NCI-H2107 treated with DMSO at 0.1 percent for 48 hours (cell line): ENCODE measurements around the gene PPFIA2.

Experiments used
- DNase-seq: peaks from one replicate; lab custom pipeline; 2025; ENCODE audit not compliant: unreplicated experiment; lab: John Stamatoyannopoulos, UW

PPFIA2 gene

DNA sequence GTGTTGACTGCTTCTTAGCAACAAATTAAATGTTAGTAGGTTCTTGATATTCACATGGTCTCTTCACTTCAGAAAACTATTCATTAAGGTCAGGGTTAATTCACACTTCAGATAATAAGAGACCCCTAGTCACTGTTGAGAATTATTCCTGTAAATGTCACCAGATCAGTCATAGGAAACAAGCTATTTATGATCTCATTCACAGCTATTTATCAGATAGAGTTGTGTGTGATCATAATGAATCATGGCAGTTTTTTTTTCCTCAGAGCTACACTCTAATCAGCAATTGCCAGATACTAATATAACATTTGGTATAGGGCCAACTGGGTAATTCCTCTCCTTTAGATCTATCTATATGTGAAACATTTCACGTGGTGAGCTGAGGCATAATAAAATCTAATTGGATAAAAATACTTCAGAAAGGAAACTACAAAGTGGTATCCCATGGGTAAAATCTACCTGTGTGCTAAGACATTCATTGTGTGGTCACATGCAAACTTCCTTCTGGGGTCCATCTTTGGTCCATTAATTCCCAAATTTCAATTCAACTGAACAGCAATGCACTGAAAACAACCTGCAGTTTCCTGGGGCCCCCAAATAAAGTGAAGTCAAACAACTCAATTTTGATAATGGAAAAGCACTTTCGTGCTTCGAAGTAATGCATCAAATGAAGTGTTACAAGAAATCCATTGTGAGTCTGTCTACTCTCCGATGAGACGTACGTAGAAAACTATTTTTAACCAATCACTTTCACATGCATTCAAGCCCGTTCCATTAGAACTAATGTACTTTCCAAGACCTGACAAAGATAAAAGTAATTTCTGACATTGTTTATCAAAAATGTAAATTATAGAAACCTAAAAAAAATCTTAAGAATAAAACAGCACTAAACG, 484.3 kb downstream of the PPFIA2 start:
- no peak for DNase-seq

DNA sequence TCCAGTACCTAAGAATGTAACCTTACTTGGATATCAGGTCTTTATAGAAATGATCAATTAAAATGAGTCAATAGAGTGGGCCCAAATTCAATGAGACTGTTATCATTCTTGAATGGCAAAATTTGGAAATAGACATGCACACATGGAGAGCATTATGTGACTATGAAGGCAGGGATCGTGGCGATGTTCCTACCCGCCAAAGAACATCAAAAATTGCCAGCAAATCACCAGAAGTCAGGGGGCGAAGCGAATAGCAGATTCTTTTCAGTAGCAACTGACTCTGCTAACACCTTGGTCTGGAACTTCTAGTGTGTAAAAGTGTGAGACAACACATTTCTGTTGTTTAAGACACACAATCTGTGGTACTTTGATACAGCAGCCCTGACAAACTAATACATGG, 488.8 kb downstream of the PPFIA2 start:
- DNase-seq: no peak

DNA sequence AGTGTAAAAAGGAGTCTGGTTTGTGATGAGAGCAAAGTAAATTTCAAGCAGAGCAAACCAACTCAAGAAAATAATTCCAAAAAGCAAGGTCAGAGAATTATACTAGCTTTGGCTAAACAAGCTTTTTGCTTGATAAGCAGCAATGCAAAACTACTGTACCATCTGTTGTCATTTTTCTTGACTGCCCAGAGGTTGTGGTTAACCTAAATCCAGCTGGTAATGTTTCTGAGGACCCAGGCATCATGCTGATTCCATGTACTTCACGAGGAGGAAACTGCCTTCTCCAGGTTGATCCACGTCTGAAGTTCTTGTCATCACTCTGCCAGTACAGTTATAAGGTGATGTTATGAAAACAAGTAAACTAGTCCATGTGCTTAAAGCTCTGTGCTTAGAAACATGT, 496.1 kb downstream of the PPFIA2 start:
- peak; percentile 21 for DNase-seq

DNA sequence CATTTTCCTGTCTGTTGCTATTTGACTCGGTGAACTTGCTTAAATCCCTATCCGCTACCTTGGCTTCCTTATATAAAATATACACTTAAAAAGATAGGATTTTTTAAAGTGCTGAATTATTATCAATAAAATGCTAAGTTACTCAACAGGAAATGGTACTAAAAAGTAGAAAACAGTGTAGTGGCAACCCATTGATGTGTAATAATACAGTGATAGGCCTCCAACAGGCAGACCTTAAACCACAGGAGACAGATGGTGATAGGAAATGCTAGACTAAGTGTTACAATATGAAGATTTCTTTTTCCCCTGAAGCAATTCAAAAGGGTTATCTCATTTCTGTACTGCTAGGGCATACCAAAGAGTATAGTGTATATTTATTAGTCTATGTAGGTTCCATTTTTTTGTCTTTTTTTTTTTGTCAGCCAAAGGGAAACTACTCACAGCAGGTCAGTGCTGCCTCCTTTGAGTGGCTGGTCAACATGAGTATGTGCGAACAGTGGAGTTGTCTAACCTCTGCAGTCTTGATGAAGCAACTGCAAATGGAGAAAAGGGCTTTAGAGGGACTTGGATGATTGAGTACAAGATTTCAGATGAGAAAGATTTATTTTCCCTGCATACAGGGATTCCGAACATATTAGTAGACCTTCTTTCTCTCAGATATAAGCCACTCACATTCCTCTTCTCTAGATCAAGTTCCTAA, 497.5 kb downstream of the PPFIA2 start:
- no peak for DNase-seq

DNA sequence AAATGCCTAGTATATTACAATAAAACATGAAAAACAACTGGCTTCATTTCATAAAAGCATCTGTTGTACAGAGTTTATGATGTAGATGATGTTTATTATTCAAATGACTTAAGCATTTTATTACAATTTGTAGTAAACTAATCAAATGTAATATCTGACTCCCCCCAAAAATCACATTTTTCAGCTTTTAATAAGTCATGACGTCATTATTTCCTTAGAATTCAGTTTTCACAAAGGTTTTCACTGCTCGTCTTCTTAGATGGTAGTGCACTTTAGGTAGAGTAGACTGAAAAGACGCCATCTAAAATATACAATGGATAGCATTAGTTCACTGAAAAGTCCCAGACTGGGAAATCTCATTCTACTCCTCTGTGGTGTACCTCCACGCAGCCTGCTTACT, 499.8 kb downstream of the PPFIA2 start:
- no peak for DNase-seq

DNA sequence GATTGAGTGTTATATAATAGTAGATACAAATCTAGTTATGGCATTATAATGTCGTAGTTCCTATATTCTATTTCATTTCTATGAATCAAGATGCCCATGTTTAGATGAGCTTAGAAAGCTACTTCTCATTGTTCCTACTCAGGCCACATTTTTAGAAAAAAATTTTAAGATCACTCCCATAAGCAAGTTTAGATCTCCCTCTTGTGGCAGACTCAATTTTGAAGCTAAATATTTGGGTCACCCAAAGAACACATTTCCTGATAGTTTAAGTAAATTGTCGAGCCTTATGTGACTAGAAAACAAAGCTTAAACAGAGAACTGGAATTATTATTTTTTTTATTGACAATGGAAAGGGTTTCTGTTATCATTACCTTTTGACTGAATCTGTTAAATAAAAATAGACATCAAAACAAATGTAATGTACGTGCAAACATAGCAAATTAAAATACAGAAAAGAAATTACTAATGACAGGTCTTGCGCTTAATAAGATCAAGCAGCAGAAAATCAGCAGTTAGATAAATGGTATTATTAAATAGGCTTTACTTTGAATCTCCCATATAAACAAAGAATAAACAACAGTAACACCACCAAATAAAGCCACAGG, 501.1 kb downstream of the PPFIA2 start:
- peak; percentile 89 for DNase-seq

DNA sequence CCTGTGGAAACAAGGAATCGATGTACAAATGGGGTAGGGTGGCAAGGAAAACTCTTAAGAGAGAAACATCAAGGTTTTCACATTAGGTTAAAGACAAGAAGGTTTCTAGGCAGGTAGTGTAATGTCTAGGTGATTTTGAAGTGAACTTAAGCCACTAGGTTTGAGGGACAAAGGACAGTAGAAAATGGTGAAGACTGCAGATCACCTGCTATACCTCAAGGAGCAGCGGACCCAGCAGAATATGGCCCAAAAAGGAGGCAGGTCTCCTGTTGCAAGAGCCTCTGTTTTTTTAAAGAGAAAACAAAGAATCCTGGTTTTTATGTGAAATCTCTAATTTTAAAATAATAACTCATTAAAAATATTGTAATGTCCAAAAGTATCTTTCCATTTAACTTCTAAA, 503.2 kb downstream of the PPFIA2 start:
- DNase-seq: no peak

DNA sequence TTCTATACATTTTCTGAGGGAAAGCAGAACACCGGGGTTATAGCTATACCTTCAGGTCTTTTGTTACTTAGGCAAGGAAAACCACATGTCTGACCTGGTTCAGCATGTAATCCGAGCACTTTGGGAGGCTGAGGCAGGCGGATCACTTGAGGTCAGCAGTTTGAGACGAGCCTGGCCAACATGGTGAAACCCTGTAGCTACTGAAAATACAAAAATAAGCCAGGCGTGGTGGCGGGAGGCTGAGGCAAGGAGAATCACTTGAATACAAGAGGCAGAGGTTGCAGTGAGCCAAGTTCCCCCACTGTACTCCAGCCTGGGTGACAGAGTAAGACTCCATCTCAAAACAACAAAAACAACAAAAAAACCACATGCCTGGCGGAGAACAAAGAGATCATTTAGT, 503.7 kb downstream of the PPFIA2 start:
- peak; percentile 73 for DNase-seq

DNA sequence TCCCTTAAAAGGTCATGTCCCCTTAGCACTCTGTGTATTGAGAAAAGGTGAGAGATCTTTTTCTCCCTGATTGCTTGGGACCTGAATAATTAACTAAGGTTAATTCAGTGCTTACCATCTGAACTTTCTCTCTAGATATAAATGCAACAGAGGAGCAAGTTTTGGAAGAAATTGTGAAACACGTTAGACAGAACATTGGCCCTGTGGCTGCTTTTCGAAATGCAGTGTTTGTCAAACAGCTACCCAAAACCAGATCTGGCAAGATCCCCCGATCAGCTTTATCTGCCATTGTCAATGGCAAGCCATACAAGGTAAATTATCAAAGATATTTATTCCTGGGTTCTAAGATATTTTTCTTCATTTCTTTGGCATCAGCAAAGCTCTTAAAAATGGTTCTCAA, 505.8 kb downstream of the PPFIA2 start:
- no peak for DNase-seq

DNA sequence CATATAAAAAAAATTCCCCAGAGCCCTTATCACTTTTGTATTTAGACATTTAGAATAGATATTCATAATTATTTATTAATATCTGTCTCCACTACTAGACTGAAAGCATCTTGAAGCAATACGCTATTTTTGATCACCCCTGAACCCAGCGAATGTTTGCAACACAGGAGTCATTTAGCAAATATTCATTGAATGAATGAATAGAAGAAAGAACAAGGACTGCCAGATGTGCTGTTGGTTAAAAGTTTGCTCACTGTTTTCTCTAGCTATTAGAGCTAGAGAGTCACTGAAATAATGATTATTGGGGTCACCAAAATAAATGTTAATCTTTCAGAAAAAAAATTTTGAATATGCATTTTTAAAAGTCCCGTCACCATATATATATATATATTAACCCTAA, 506.9 kb downstream of the PPFIA2 start:
- no peak for DNase-seq

DNA sequence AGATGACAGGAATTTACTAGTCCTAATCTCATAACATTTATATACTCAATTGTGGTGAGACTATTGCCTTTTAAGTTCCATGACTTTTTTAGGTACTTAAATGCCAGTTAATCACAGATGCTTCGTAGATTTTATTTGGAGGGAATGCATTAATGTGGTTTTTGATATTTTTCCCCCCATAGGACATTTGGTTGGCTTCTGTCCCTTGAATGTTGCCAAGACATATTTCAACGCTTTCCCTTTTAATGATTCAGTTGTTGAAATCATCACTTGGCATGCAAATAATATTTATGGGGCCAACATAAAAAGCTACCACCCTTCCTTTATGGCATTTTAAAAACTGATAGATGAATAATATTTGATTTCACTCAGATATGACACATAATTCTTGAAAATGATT, 509.2 kb downstream of the PPFIA2 start:
- DNase-seq: no peak

DNA sequence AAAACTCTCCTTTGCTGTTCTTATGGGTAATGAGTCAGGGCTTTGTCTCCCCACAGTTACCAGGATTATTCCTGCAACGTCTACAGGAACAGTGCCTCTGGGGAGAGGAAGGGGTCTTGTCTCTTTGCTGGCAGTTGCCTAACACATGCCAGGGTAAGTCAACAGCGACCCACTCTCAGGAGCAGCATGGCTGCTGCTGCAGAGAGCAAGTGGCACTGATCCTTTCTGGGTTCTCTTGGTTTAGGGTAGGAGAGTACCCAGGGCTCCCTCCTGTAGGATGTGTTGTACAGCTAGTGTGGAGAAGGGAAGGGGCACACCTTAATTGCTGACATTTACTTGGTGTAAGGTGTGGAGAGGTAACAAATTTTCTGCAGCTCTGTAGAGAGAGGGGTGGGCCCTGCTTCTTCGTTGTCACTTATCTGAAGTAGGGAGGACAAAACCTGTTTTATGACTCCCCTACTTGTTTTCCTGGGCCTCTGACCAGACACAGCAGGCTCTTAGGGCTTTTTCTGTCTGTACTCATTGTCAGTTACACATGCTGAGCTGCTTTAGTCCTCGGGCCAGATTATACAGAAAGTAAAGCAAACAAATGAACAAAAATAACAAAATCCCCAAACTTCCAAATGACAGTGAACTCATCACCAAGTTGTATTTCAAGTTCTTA, 513.1 kb downstream of the PPFIA2 start:
- peak; percentile 61 for DNase-seq

DNA sequence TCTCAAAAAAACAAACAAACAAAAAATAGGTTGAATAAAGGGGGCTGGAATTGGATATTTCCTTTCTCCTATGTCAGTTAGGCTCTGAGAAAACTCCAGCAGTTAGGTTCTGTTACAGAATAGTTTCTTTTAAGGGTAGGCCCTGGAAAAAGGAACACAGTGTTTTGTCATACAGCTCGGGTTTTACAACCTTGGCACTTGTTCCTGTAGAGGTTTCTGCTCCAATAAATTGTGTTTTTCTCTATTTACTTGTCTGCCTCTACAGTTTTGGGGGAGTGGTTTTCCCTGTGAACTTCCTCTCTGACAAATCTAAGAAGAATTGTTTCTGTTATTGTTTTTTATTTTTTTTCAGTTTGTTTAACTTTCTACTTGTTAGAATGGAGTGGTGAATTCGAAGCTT, 513.7 kb downstream of the PPFIA2 start:
- DNase-seq: no peak

DNA sequence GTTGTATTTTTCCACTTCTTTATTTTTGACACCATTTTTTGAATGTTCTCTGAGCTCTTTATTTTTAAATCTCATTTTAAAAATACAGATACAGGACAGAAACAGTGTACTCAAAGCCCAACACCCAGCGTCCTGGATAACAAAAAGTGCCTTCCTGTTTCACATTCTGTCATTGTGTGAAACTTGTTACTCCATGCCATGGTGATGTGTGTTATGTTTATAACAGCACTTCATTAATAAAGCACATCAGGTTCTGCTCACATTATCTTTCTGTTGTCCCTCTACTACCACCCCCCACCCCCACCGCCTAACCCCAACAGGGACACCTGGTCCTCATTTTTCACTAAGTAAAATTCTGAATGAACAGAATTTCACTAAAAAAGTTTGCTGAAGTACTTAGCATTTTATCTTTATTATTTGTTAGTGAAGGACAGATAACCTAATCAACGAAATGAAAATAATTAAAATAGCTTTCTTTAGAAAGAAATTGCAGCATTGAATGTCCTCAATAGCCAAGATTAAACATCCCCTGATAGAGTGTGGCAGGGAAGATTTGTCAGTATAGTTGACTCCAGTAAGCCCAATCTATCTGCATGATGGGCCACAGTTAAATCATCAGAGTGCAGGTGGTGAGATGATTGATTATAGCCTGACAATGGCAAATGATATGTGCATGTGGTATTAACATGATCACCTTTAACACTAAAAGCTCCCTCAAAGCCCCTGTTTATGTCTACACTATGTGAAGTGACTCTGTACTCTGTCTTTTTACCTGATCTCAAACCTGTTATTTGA, 527.4 kb downstream of the PPFIA2 start:
- no peak for DNase-seq

DNA sequence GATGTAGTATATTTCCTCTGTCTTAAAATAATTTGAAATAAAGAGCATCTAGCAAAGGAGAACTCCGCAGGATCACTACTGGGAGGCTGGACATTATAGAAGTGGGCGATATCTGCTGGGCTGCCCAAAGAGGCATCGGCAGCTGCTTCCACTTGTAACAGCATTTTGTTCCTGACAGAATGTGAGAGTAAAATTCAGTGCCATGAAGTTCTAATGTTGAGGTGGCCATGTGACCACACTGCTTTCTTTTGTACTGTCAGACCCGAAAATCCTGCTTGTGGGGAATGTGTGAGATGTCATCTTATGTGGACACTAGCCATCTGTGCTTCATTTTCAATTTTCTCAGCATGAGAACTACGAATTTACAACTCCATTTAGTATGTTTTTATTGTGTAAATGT, 529.4 kb downstream of the PPFIA2 start:
- peak; percentile 40 for DNase-seq

DNA sequence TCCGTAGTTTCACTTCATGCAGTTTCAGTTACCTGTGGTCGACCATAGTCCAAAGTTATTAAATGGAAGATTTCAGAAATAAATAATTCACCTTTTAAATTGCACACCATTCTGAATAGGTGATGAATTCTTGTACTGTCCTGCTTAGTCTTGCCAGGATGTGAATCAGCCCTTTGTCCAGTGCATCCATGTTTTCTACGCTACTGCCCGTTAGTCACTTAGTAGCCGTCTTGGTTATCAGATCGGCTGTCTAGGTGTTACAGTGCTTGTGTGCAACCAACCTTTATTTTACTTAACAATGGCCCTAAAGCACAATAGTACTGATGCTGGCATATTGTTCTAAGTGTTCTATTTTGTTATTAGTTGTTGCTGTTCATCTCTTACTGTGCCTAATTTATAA, 534.5 kb downstream of the PPFIA2 start:
- no peak for DNase-seq

DNA sequence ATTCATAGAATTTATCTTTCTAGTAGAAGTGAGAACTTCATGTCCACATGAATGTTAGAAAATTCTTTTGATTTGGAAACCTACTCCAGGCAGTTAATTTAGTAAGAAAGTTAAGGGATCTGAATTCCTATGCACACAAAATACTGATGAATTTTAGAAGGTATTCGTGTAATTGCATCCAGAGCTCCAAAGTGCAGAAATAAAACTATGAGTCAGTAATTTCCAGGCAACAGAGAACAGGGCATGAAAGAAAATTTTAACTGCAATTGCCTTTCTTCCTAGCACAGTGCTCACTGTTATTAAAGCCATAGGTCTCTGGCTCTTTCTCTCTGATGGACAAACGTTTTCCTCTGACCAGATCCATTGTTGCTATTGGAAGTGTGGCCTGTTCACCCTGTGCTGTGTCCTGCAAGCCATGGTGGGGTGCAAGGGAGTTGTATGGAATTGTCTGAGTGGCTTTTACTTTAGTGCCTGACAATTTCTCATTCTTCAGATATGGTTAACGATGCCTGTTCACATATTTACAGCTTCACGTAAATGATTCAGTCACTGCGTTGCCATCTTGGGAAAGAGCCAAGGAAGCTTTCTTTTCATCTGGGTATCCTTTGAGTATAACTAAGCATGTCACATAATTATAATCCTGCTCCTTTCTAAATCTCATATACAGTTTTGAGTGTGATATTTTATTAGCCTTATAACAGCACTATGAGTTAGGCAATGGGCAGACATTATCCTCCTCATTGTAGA, 536.1 kb downstream of the PPFIA2 start:
- DNase-seq: no peak

DNA sequence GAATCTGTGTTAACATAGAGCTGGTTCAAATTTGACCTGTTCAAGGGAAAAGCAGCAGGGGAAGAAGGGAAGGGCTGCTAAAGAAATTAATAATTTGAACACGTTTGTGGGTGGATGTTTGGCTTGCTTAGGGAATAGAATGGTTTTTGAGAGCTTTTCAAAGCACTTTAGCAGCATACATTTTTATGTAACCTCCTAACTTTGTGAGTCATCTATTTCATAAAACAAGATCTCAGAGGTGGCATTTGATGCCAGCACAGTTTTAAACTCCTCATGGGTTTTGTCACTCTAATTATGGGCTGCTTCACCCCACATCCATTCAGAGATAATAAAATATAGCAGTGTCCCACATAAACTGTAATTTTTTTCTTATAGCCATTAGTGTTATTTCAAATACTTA, 537.5 kb downstream of the PPFIA2 start:
- DNase-seq: no peak

DNA sequence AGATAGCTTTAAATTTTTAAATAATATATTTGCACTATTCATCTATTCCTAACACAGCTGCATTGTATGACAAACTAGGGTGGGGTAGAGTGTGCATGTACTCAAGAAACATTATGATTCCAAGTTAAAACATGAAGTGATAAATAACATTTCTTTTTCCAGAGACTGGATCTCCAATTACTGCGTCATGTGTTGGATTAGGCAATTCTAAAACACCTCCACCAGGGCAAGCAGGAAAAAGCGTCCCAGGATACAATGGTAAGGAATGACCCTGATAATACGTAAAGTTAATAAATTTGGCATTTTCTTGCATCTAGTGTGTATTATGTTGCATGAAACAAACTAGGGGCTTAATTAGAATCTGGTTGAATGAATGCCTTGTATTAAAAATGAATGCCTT, 542.4 kb downstream of the PPFIA2 start:
- DNase-seq: no peak
